GM12891 (cell line): ENCODE measurements around the gene ZNF74.

Source experiments
- POLR2A ChIP-seq: IDR thresholded peaks from 2 replicates; pipeline ENCODE4 v1.6.1; 2011; ENCODE audit warnings: low read depth, low read length, control low read depth
- POLR2AphosphoS5 ChIP-seq: IDR thresholded peaks from 2 replicates; pipeline ENCODE4 v1.6.1; 2011; ENCODE audit warnings: low read depth, low read length, control low read depth
- TAF1 ChIP-seq: IDR thresholded peaks from 2 replicates; pipeline ENCODE4 v1.6.1; 2011; ENCODE audit warnings: low read depth, low read length, control low read depth

GRCh38 chr22:20425566-20426258 lies 31.8 kb downstream of the ZNF74 start:
- TF ChIP-seq POLR2A, result no peak
- no peak for TF ChIP-seq TAF1
- TF ChIP-seq POLR2AphosphoS5, result no peak
